H9 (cell line): ENCODE measurements around the gene TMEM164. TPM values are rescaled to one million over a fixed set of nuclear protein-coding genes. Genes with fewer than 3 reads are reported as not detected.

Experiments
- DNase-seq: peaks from one replicate; pipeline ENCODE4 v3.0.0-alpha.2; 2017
- H2AFZ ChIP-seq: one replicate; pipeline ENCODE4 v1.6.1; 2013; ENCODE audit warnings: mild to moderate bottlenecking, low read length, control low read depth, moderate library complexity
- H2AK5ac ChIP-seq: 2 replicates; pipeline ENCODE4 v1.6.1; 2013; ENCODE audit warnings: low read length, control low read depth, mixed read lengths; ENCODE audit not compliant: insufficient read length
- H2BK120ac ChIP-seq: one replicate; pipeline ENCODE4 v1.6.1; 2013; ENCODE audit warnings: low read depth, mild to moderate bottlenecking, low read length, control low read depth, inconsistent platforms; ENCODE audit not compliant: poor library complexity, severe bottlenecking
- H2BK12ac ChIP-seq: 2 replicates; pipeline ENCODE4 v1.6.1; 2013; ENCODE audit warnings: low read length, control low read depth, mixed read lengths, low read depth; ENCODE audit not compliant: insufficient read length
- H2BK15ac ChIP-seq: 2 replicates; pipeline ENCODE4 v1.6.1; 2013; ENCODE audit warnings: low read depth, low read length, control low read depth
- H2BK20ac ChIP-seq: one replicate; pipeline ENCODE4 v1.6.1; 2013; ENCODE audit warnings: low read depth, mild to moderate bottlenecking, low read length, control low read depth, inconsistent platforms; ENCODE audit not compliant: poor library complexity, severe bottlenecking
- H2BK5ac ChIP-seq: 2 replicates; pipeline ENCODE4 v1.6.1; 2013; ENCODE audit warnings: low read length, control low read depth, mixed read lengths; ENCODE audit not compliant: insufficient read length
- H3K14ac ChIP-seq: 2 replicates; pipeline ENCODE4 v1.6.1; 2013; ENCODE audit warnings: low read length, control low read depth; ENCODE audit not compliant: insufficient read depth
- H3K18ac ChIP-seq: 2 replicates; pipeline ENCODE4 v1.6.1; 2013; ENCODE audit warnings: low read depth, mild to moderate bottlenecking, mixed read lengths, low read length, control low read depth; ENCODE audit not compliant: insufficient read length
- H3K23ac ChIP-seq: 2 replicates; pipeline ENCODE4 v1.6.1; 2013; ENCODE audit warnings: low read length, control low read depth, mixed read lengths, low read depth; ENCODE audit not compliant: insufficient read length
- H3K23me2 ChIP-seq: 2 replicates; pipeline ENCODE4 v1.6.1; 2013; ENCODE audit warnings: low read depth, mild to moderate bottlenecking, mixed read lengths, low read length, control low read depth; ENCODE audit not compliant: insufficient read length, poor library complexity, severe bottlenecking
- H3K27ac ChIP-seq: 2 replicates; pipeline ENCODE4 v1.5.1; 2013; ENCODE audit warnings: low read length, control low read depth, mixed read lengths, low read depth; ENCODE audit not compliant: insufficient read length
- H3K27me3 ChIP-seq: 2 replicates; pipeline ENCODE4 v1.6.1; 2013; ENCODE audit warnings: low read length, control low read depth, inconsistent platforms; ENCODE audit not compliant: insufficient read depth
- H3K4ac ChIP-seq: 2 replicates; pipeline ENCODE4 v1.6.1; 2013; ENCODE audit warnings: low read depth, mild to moderate bottlenecking, control low read depth, inconsistent platforms, low read length, moderate library complexity
- H3K4me1 ChIP-seq: 2 replicates; pipeline ENCODE4 v1.6.1; 2013; ENCODE audit warnings: low read length, control low read depth, inconsistent platforms; ENCODE audit not compliant: insufficient read depth
- H3K4me2 ChIP-seq: 2 replicates; pipeline ENCODE4 v1.6.1; 2013; ENCODE audit warnings: low read length, control low read depth, mixed read lengths; ENCODE audit not compliant: insufficient read length, insufficient read depth
- H3K56ac ChIP-seq: 2 replicates; pipeline ENCODE4 v1.6.1; 2013; ENCODE audit warnings: low read depth, mild to moderate bottlenecking, mixed read lengths, low read length, control low read depth; ENCODE audit not compliant: insufficient read length
- H3K79me1 ChIP-seq: 2 replicates; pipeline ENCODE4 v1.6.1; 2013; ENCODE audit warnings: low read depth, mild to moderate bottlenecking, moderate library complexity, low read length, control low read depth, inconsistent platforms; ENCODE audit not compliant: insufficient read depth, poor library complexity, severe bottlenecking
- H3K79me2 ChIP-seq: 2 replicates; pipeline ENCODE4 v1.6.1; 2013; ENCODE audit warnings: low read length, control low read depth, inconsistent platforms; ENCODE audit not compliant: insufficient read depth
- H3K9ac ChIP-seq: 2 replicates; pipeline ENCODE4 v1.6.1; 2013; ENCODE audit warnings: low read length, control low read depth, mixed read lengths; ENCODE audit not compliant: insufficient read length; ENCODE audit errors: extremely low read depth
- H3K9me3 ChIP-seq: one replicate; pipeline ENCODE4 v1.6.1; 2013; ENCODE audit warnings: low read depth, low read length, inconsistent platforms; ENCODE audit not compliant: control insufficient read depth
- H3T11ph ChIP-seq: one replicate; pipeline ENCODE4 v1.6.1; 2013; ENCODE audit warnings: mild to moderate bottlenecking, low read length, control low read depth, inconsistent platforms
- H4K20me1 ChIP-seq: one replicate; pipeline ENCODE4 v1.6.1; 2013; ENCODE audit not compliant: control insufficient read depth, insufficient read length, insufficient read depth
- H4K5ac ChIP-seq: 2 replicates; pipeline ENCODE4 v1.6.1; 2013; ENCODE audit warnings: low read depth, mild to moderate bottlenecking, mixed read lengths, low read length, control low read depth; ENCODE audit not compliant: insufficient read length
- H4K8ac ChIP-seq: replicated peaks from 2 replicates; pipeline ENCODE4 v1.6.1; 2013; ENCODE audit warnings: low read length, control low read depth, mixed read lengths, low read depth; ENCODE audit not compliant: insufficient read length
- H4K91ac ChIP-seq: 2 replicates; pipeline ENCODE4 v1.6.1; 2013; ENCODE audit warnings: low read depth, mild to moderate bottlenecking, moderate library complexity, mixed read lengths, low read length, control low read depth; ENCODE audit not compliant: insufficient read length
- H3K27ac Mint-ChIP-seq, 3 experiments: 2 replicates in 2 of 3; 3 replicates in 1 of 3; pipeline ENCODE4 v1.8.0; 2020 to 2021; ENCODE audit warnings: mixed read lengths in 3 of 3, mild to moderate bottlenecking in 1 of 3, moderate library complexity in 1 of 3
- H3K27me3 Mint-ChIP-seq: 2 replicates; pipeline ENCODE4 v1.8.0; 2021; ENCODE audit warnings: low read depth, mild to moderate bottlenecking, moderate library complexity, mixed read lengths
- H3K36me3 Mint-ChIP-seq, 3 experiments: 2 replicates in 2 of 3; 3 replicates in 1 of 3; pipeline ENCODE4 v1.8.0; 2020 to 2021; ENCODE audit warnings: low read depth in 3 of 3, mixed read lengths in 3 of 3; ENCODE audit not compliant: insufficient read depth in 1 of 3
- H3K4me1 Mint-ChIP-seq, 2 experiments: 2 replicates each; pipeline ENCODE4 v1.8.0; 2020; ENCODE audit warnings: mixed read lengths in 2 of 2
- H3K4me3 Mint-ChIP-seq, 2 experiments: 2 replicates in 1 of 2; 3 replicates in 1 of 2; pipeline ENCODE4 v1.8.0; 2020 to 2021; ENCODE audit warnings: mild to moderate bottlenecking in 2 of 2, mixed read lengths in 2 of 2, moderate library complexity in 1 of 2
- H3K9me3 Mint-ChIP-seq, 2 experiments: 2 replicates in 1 of 2; 3 replicates in 1 of 2; pipeline ENCODE4 v1.8.0; 2020; ENCODE audit warnings: mild to moderate bottlenecking in 2 of 2, mixed read lengths in 2 of 2, moderate library complexity in 1 of 2
- CTCF ChIP-seq: fragments of 200-600 bp; sonication (generic); conservative IDR thresholded peaks from 3 replicates; pipeline ENCODE4 v1.8.0; 2021; ENCODE audit warnings: antibody characterized with exemption, mild to moderate bottlenecking
- WGBS: extraction: QIAGEN DNeasy Blood & Tissue Kit; methylation state at CpG from one replicate; pipeline ENCODE4 v1.1.7; 2013; ENCODE audit warnings: missing lambda C conversion rate, low lambda C conversion rate, mixed read lengths; ENCODE audit not compliant: insufficient read length; ENCODE audit errors: extremely low coverage; 5-methylcytosine and 5-hydroxymethylcytosine counted together
- total RNA-seq: library from RNA; stranded (reverse); gene quantifications from 2 replicates; pipeline ENCODE4 v1.2.1, GENCODE V29; 2021

Gene TMEM164
- total RNA-seq, 1 experiment from 2014 or later: 30.4 TPM

DNA sequence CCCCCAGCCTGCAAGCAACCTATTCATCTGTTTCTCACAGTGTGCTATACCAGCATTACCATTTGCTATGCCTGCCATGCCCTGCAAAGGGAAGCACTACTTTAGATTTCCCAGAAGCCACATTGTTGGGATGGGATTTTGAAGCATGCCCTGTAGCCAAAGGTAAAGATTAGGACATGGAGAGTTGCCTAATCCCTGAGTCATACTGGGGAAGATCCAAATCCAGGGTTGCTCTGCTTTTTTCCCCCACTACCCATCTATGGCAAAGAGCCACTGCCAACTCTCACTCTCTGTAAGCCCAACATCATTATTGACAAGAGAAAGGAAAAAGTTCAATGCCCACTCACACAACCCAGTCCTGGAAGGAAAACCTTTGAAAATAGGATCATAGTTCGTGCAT lies 36.7 kb upstream of the TMEM164 start:
- no peak overlapping the region for H3K56ac ChIP-seq
- H4K5ac ChIP-seq: no peak overlapping the region
- no peak overlapping the region for H3T11ph ChIP-seq
- H3K79me1 ChIP-seq: no peaks in the 10 kb centered on the region
- Mint-ChIP-seq H3K4me3 (no peak overlapping the region), H3K36me3 (no peaks in the 10 kb centered on the region), H3K27ac (no peak overlapping the region), H3K9me3 (no peaks in the 10 kb centered on the region), H3K27me3 (peaks cover 7% of the 10 kb centered on the region), H3K4me1 (no peaks in the 10 kb centered on the region)
- H3K79me2 ChIP-seq: no peaks in the 10 kb centered on the region
- no peaks in the 10 kb centered on the region for H4K20me1 ChIP-seq
- no peak overlapping the region for H3K4ac ChIP-seq
- H3K4me1 ChIP-seq: no peaks in the 10 kb centered on the region
- H4K91ac ChIP-seq: no peak overlapping the region
- H3K27me3 ChIP-seq: no peaks in the 10 kb centered on the region
- no peak overlapping the region for H2BK20ac ChIP-seq
- no peak overlapping the region for H2AFZ ChIP-seq
- DNase-seq: no peak
- H2BK12ac ChIP-seq: no peak overlapping the region
- no peak overlapping the region for H3K27ac ChIP-seq
- H4K8ac ChIP-seq: no peak overlapping the region
- no peak overlapping the region for H2BK5ac ChIP-seq
- no peak overlapping the region for H3K18ac ChIP-seq
- H2AK5ac ChIP-seq: no peak overlapping the region
- no peak overlapping the region for H3K9ac ChIP-seq
- no peak overlapping the region for H2BK120ac ChIP-seq
- H3K23me2 ChIP-seq: no peaks in the 10 kb centered on the region
- no peak overlapping the region for H3K23ac ChIP-seq
- no peaks in the 10 kb centered on the region for H3K9me3 ChIP-seq
- WGBS: no CpG with 5 or more reads among the region's 1 CpG
- no peak for TF ChIP-seq CTCF
- H3K4me2 ChIP-seq: no peak overlapping the region
- H2BK15ac ChIP-seq: no peak overlapping the region
- no peak overlapping the region for H3K14ac ChIP-seq
